Bronchial epithelial cell (primary cell): Measurements from ENCODE around the gene ADGRF1. TPM values are rescaled to one million over a fixed set of nuclear protein-coding genes. Genes with fewer than 3 reads are reported as not detected.

Experiments used
- DNase-seq: peaks from one replicate; pipeline ENCODE4 v3.0.0-alpha.2; 2010; ENCODE audit warnings: low read depth
- FAIRE-seq: peaks from 2 replicates; lab custom pipeline; 2011; peaks lifted over from hg19 to GRCh38; lab: Jason Lieb, UNC
- H3K27me3 ChIP-seq: 2 replicates; pipeline ENCODE4 v1.5.1; 2011; ENCODE audit warnings: low read length; ENCODE audit not compliant: control insufficient read depth, insufficient read depth
- H3K36me3 ChIP-seq: 2 replicates; pipeline ENCODE4 v1.5.1; 2011; ENCODE audit warnings: low read length; ENCODE audit not compliant: control insufficient read depth, insufficient read depth
- H3K4me3 ChIP-seq: 2 replicates; pipeline ENCODE4 v1.5.1; 2011; ENCODE audit warnings: mild to moderate bottlenecking, low read depth, low read length, control low read depth
- total RNA-seq: library from RNA; depleted of rRNA; stranded (reverse); fragments of >200 nt; gene quantifications from 2 replicates; pipeline ENCODE4 v1.2.1, GENCODE V29; 2014
- TF ChIP-seq, protein P1 (sequence below): IDR thresholded peaks from 2 replicates; pipeline ENCODE4 v1.5.1; 2011; ENCODE audit warnings: mild to moderate bottlenecking, moderate library complexity, low read length, control low read depth, inconsistent platforms; ENCODE audit not compliant: insufficient read depth, severe bottlenecking

The ADGRF1 gene
- total RNA-seq, 1 donor from 2014 or later = 5.5 TPM

DNA sequence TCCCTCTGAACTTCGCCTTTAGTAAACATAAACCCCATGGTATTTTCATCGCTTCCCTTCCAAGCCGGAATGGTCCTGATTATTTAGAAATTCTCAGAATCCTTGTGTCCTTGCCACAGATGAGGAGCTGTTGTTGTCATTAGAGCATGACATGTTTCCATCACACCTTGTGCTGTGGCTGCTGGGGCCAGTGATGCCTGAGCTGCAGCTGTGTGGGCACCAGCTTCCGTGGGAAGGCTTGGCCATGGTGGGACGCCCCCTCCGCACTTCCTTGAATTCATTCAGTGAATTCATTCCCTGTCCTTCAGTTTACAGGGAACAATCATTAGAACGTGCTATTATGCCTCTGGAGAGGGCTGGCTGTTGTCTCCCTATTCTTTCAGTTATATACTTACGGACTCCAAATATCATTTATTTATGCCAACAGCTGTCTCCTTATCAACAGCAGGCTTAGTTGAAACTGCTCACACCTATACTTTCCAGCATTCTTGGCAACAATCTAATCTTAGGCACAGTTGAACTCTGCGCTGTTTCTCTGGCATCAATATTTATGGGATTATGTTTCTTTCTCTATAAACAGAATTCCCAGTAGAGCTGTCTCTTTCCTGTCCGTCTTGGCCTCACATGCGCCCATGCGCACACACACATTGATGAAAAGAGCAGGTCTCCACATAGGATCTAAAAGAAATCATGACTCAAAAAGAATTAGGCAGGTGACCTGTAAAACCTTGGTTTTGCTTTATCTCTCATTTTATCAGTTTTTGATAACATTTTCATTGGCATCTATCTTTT lies 9.0 kb downstream of the ADGRF1 start:
- DNase-seq = no peak
- Histone ChIP-seq H3K27me3 (no peaks in the 10 kb centered on the region), H3K4me3 (no peak overlapping the region), H3K36me3 (no peaks in the 10 kb centered on the region)
- TF ChIP-seq, protein P1, sequence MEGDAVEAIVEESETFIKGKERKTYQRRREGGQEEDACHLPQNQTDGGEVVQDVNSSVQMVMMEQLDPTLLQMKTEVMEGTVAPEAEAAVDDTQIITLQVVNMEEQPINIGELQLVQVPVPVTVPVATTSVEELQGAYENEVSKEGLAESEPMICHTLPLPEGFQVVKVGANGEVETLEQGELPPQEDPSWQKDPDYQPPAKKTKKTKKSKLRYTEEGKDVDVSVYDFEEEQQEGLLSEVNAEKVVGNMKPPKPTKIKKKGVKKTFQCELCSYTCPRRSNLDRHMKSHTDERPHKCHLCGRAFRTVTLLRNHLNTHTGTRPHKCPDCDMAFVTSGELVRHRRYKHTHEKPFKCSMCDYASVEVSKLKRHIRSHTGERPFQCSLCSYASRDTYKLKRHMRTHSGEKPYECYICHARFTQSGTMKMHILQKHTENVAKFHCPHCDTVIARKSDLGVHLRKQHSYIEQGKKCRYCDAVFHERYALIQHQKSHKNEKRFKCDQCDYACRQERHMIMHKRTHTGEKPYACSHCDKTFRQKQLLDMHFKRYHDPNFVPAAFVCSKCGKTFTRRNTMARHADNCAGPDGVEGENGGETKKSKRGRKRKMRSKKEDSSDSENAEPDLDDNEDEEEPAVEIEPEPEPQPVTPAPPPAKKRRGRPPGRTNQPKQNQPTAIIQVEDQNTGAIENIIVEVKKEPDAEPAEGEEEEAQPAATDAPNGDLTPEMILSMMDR = no peak
- FAIRE-seq = no peak

DNA sequence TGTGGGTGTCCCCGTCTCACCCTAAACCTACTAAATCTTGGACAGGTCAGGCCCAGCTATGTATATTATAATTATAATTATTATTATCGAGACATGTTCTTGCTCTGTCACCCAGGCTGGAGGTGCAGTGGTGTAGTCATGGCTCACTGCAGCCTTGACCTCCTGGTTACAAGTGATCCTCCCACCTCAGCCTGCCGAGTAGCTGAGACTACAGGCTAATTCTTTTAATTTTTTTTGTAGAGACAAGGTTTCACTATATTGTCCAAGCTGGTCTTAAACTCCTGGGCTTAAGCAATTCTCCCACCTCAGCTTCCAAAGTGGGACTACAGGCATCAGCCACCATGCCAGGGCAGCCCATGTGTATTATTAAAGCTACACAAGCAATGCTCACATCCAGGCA lies 10.5 kb downstream of the ADGRF1 start:
- no peaks in the 10 kb centered on the region for H3K27me3 ChIP-seq
- H3K4me3 ChIP-seq = no peak overlapping the region
- no peaks in the 10 kb centered on the region for H3K36me3 ChIP-seq
- TF ChIP-seq, protein P1 = no peak
- DNase-seq (no peak), FAIRE-seq (no peak)

DNA sequence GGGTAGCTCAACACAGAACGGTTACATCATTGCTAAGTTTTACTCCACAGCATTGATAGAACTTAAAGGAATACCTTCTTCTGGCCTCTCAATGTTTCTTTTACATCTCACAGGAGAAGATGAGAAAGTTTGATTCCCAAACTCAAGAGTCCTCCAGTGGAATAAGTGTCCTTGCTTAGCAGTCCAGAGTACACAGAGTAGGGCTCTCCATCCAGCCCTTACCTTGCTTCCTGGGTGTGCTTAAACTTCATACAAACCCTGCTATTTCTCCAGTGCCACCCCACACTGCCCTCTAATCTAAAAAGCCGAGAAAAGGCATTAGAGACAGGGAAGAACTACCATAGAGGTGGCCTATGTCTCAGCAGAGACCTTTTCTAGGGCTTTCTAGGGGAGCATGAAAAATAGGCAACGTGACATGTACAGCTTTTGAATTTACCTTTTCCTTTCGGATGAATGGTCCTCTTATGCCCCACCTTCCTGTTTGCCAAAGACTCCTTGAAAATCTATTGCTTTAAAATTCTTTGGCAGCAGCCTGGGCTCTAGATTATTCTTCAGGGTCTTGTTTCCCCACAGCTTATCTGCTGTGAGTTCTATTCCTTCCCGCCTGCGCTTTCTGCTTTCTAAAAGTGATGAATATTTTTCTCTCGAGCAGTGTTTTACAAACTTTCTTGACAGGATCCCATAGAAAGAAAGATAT lies 12.1 kb downstream of the ADGRF1 start:
- H3K36me3 ChIP-seq = no peaks in the 10 kb centered on the region
- FAIRE-seq (no peak), DNase-seq (no peak)
- H3K27me3 ChIP-seq = no peaks in the 10 kb centered on the region
- no peak overlapping the region for H3K4me3 ChIP-seq
- TF ChIP-seq, protein P1 = no peak

DNA sequence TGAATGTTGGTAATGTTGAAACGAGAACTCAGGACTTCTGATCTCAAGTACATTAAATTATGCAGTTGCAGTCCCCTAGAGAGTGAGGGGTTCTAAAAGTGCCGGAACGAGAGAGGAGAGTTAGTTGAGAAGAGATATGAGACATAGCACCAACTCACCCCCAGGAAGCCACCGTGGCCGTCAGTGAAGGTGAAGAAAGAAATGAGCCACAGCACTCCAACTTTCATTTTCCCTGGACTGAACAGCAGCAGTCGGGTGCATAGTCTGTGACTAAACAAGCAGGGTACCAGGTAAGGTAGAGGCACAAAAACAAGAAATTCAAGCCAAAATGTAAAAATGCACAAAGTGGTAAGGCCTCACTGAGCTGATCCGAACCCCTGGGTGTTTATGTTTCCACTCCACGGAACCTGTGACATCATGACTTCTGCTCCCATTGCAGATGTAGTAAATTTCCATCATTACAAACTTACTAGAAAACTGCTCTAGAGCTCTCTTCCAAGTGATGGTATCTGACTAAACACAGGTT lies 13.2 kb downstream of the ADGRF1 start:
- DNase-seq (no peak), FAIRE-seq (peak; percentile 73)
- Histone ChIP-seq H3K27me3 (no peaks in the 10 kb centered on the region), H3K4me3 (no peak overlapping the region), H3K36me3 (no peaks in the 10 kb centered on the region)
- TF ChIP-seq, protein P1 = no peak

DNA sequence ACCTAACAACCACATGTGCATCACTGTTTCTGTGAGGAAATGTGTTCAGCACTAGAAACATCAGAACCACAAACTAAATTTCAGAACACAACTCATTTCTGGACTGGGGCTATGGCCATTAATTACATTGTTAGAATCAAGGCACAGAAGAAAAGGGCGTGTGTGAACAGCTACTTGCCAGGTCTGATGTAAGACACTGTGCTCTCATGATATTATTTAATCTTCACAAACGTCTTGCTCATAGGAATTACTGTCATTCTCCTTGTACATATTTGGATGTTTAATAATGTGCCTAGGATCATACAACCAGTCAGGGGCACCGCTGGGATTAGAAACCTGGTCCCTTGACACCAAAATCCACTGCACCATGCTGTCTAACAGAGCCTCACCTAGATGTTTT lies 14.8 kb downstream of the ADGRF1 start:
- FAIRE-seq = no peak
- Histone ChIP-seq H3K27me3 (no peaks in the 10 kb centered on the region), H3K36me3 (no peaks in the 10 kb centered on the region), H3K4me3 (no peak overlapping the region)
- TF ChIP-seq, protein P1 = no peak
- DNase-seq = peak; percentile 54
